Pulmonary artery endothelial cell (primary cell): Measurements from ENCODE around the gene SEMA6A. TPM values are rescaled to one million over a fixed set of nuclear protein-coding genes. Genes with fewer than 3 reads are reported as not detected.

Experiments used
- DNase-seq: peaks from one replicate; pipeline ENCODE4 v3.0.0-alpha.2; 2011; ENCODE audit warnings: low read depth, low spot score
- total RNA-seq: library from RNA; depleted of rRNA; stranded (reverse); fragments of >200 nt; gene quantifications from 2 replicates; pipeline ENCODE4 v1.2.3, GENCODE V29; 2014

Gene SEMA6A
- total RNA-seq, 1 donor from 2014 or later, result 0.92 TPM

- DNase-seq, result no peak
Measured at GRCh38 chr5:116442095-116442534, 132.5 kb downstream of the SEMA6A start.

- no peak for DNase-seq
Measured at GRCh38 chr5:116441223-116441622, 133.4 kb downstream of the SEMA6A start.

- no peak for DNase-seq
Measured at GRCh38 chr5:116440457-116441001, 134.1 kb downstream of the SEMA6A start.

GRCh38 chr5:116439905-116440304 is 134.7 kb downstream of the SEMA6A start:
- no peak for DNase-seq

GRCh38 chr5:116438979-116439554 is 135.6 kb downstream of the SEMA6A start:
- no peak for DNase-seq

GRCh38 chr5:116437922-116438578 is 136.6 kb downstream of the SEMA6A start:
- DNase-seq, result no peak

GRCh38 chr5:116437351-116437705 is 137.3 kb downstream of the SEMA6A start:
- no peak for DNase-seq

GRCh38 chr5:116436674-116437350 is 137.8 kb downstream of the SEMA6A start:
- no peak for DNase-seq

- no peak for DNase-seq
Measured at GRCh38 chr5:116428966-116429365, 145.7 kb downstream of the SEMA6A start.

- no peak for DNase-seq
Measured at GRCh38 chr5:116428413-116428812, 146.2 kb downstream of the SEMA6A start.

- DNase-seq, result no peak
Measured at GRCh38 chr5:116424951-116425350, 149.7 kb downstream of the SEMA6A start.

- DNase-seq, result no peak
Measured at GRCh38 chr5:116424258-116424615, 150.4 kb downstream of the SEMA6A start.

GRCh38 chr5:116423587-116424257 is 150.9 kb downstream of the SEMA6A start:
- no peak for DNase-seq

- no peak for DNase-seq
Measured at GRCh38 chr5:116423141-116423540, 151.5 kb downstream of the SEMA6A start.

- no peak for DNase-seq
Measured at GRCh38 chr5:116421080-116421629, 153.5 kb downstream of the SEMA6A start.

GRCh38 chr5:116420540-116420939 is 154.1 kb downstream of the SEMA6A start:
- DNase-seq, result no peak

- DNase-seq, result no peak
Measured at GRCh38 chr5:116419258-116419657, 155.4 kb downstream of the SEMA6A start.

- DNase-seq, result no peak
Measured at GRCh38 chr5:116418774-116419173, 155.8 kb downstream of the SEMA6A start.

- no peak for DNase-seq
Measured at GRCh38 chr5:116418016-116418415, 156.6 kb downstream of the SEMA6A start.

GRCh38 chr5:116415989-116416388 is 158.6 kb downstream of the SEMA6A start:
- DNase-seq, result no peak

GRCh38 chr5:116415182-116415581 is 159.4 kb downstream of the SEMA6A start:
- no peak for DNase-seq

- no peak for DNase-seq
Measured at GRCh38 chr5:116411101-116411571, 163.5 kb downstream of the SEMA6A start.
